Spleen (tissue), 7 donors: ENCODE measurements around the gene JARID2.

Experiments used
- CTCF ChIP-seq, 11 experiments: fragments of 200-600 bp in 7 of 11; fragments of 450-650 bp in 4 of 11; sonication (generic) in 4 of 11; IDR thresholded peaks in 8 of 11; conservative IDR thresholded peaks in 3 of 11; 1 replicate in 7 of 11; 2 replicates in 4 of 11; pipeline versions ENCODE4 v1.4.0 to v1.8.0; 2016 to 2021; ENCODE audit warnings: antibody characterized with exemption in 11 of 11, inconsistent platforms in 4 of 11, mild to moderate bottlenecking in 1 of 11
- POLR2A ChIP-seq, 3 donors: fragments of 450-650 bp; IDR thresholded peaks; one replicate each; pipeline ENCODE4 v1.5.1; 2017; ENCODE audit warnings: antibody characterized with exemption in 3 of 3, mild to moderate bottlenecking in 1 of 3
- donor health status: DM: no; HTN: no; CAD: no; lungs with moderate emphysema.
- donor health status: DM: no; HTN: no; CAD: no.
- donor health status: DM: no; HTN: no; CAD: no.

GRCh38 chr6:15538106-15538505 lies 292.2 kb downstream of the JARID2 start:
- no peak for TF ChIP-seq CTCF (IDR thresholded peaks at IDR 0.05 in 8 of 11, conservative IDR thresholded peaks at IDR 0.05 in 3 of 11)
- no peak for TF ChIP-seq POLR2A (IDR thresholded peaks at IDR 0.05)
